Measurements from ENCODE around the gene OR51I2.

OR51I2 gene

DNA sequence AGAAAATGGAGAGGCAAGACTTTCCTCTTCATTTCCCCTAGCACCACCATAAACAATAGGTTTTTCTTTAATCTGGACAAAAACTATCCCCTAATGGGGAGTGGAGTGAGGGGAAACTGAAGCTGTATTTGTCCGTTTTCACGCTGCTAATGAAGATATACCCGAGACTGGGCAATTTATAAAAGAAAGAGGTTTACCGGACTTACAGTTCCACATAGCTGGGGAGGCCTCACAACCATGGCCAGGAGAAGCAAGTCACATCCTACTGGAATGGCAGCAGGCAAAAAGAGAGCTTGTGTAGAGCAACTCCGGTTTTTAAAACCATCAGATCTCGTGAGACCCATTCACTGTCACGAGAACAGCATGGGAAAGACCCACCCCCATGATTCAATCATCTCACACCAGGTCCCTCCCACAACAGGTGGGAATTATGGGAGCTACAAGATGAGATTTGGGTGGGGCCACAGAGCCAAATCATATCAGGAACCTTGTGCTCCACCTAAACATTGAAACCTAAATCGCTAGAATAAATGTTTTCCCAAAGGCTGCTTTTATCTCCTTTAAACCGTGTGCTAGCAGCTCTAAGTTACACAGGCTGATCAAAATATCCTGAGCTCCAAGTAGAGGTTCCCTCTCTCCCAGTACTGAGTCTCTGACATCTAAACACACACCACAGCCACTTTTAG is 56.4 kb downstream of the OR51I2 start:
- no peak for DNase-seq

All from nucleus accumbens (tissue), 56 donors.